Limb (tissue), 2 donors: Measurements from ENCODE around the gene TRMT2A.

ENCODE experiments used
- DNase-seq, 2 donors: peaks; one replicate each; pipeline ENCODE4 v3.0.0-alpha.2; 2016; ENCODE audit errors: extremely low spot score in 2 of 2

Gene TRMT2A

DNA sequence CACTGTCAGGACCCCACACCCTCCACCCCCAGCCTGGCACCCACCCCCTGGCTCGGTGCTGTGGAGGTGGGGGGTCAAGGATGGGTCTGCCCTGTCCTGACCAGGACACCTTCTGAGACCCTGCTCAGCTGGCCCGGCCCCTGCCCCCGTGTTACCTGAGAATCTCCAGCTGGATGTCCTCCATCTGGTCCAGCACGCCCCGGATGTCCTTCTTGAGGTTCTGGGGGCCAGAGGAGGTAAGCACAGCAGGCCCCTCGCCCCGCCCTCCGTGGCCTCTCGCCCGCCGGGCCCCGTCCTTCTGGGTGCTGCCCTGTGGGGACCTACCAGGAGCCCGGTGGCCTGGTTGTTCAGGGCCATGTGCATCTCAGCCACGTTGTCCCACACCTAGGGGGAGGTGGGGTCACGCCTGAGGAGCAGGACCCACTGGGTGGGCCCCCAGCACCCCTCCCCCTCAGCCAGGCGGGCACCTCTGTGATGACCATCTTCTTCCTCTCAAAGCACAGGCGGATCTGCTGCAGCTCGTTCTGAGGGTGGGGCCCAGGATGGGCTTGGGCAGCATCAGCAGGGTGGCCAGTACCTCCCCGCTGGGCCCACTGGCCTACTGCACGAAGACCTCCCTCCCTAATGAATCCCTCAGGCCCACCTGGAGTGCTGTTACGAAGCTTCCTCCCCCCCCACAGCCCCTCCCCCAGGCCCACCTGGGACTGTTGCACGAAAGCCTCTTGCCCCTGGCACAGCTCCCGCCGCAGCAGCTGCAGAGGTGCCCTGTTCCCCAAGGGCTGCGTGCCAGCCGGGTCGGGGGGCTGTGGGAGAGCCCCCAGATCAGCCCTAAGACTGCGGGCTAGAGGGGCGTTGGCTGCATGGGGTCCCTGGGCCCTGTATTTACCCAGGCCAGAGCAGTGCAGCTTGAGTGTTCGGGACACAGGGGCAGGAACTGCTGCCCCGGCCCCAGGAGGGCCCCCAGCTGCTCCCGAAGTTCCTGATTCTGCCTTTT lies 32.5 kb upstream of the TRMT2A start:
- no peak for DNase-seq

DNA sequence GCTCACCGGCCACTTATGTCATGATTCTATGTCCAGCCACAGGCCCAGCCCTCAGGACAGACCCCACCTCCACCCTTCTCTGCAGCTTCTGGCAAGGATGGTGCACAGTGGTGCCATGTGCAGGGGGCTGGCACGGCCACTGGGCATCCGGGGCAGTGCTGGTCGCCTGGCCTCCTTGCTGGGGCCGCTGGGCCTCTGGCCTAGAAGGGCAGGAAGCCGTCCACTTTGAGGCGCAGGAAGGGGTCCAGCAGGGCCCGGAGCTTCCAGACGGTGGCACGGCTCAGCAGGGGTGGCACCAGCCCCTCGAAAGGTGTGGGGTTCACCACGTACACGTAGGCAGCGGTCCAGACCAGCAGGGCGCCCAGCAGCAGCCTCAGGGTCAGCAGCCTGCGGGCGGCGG lies 31.4 kb upstream of the TRMT2A start:
- DNase-seq, result no peak

- DNase-seq, result no peak
Observed at GRCh38 chr22:20147237-20147988, 30.4 kb upstream of the TRMT2A start.

- DNase-seq, result no peak
Observed at GRCh38 chr22:20146777-20147176, 29.8 kb upstream of the TRMT2A start.

- no peak for DNase-seq
Observed at GRCh38 chr22:20145832-20146223, 28.8 kb upstream of the TRMT2A start.

- DNase-seq, result no peak
Observed at GRCh38 chr22:20145206-20145831, 28.3 kb upstream of the TRMT2A start.

DNA sequence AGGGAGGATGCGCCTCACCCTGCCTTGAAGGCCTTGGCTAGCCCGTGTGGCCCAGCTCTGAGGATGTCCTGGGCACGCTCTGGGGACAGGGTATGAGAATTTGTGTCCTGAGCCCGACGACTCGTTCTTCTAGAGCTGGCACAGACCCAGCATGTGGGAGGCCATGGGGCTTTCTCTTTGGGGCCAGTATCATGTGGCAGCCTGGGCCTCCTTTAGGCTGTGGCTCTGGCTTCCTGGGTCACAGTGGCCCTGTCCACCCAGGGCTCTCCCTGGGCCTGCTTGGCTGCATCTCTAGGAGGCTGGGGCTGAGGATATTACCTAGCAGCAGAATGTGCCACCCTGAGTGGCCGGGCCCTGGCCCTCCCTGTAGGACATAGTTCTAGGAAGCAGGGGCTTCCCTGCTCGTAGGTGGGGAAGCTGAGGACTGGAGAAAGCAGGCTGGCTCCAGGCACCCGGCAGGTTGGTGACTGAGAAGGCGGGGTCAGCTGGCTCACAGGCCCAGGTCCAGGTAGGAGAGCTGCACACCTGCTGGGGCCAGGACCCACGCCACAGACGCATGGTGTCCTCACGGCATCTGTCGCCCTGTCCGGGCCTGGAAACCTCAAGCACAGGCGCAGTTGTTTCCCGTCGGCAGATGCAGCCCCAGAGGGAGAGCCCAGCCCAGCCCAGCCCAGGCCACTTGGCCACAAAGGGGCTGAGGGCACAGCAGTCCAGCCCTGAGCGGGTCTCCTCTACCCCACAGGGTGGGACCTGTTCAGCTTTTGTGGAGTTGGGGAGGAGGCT lies 27.0 kb upstream of the TRMT2A start:
- DNase-seq, result no peak

GRCh38 chr22:20142711-20143621 lies 25.9 kb upstream of the TRMT2A start:
- no peak for DNase-seq

- no peak for DNase-seq
Observed at GRCh38 chr22:20141186-20142077, 24.4 kb upstream of the TRMT2A start.

DNA sequence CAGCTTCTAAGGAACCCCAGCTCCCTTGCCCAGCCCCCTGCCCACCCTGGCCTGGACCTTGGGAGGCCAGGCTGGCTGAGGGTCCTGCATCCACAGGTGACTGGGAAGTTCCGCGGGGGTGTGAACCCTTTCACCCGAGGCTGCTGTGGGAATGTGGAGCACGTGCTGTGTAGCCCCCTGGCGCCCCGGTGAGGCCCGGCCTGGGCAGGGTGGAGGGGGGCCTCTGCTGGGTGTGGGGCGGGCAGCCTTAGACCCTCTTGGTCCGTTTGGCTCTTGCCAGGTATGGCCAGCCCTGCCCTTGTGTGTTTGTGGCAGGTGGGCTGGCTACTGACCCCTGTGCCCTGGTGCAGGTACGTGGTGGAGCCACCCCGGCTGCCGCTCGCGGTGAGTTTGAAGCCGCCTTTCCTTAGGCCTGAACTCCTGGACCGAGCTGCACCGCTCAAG lies 23.5 kb upstream of the TRMT2A start:
- DNase-seq, result no peak

DNA sequence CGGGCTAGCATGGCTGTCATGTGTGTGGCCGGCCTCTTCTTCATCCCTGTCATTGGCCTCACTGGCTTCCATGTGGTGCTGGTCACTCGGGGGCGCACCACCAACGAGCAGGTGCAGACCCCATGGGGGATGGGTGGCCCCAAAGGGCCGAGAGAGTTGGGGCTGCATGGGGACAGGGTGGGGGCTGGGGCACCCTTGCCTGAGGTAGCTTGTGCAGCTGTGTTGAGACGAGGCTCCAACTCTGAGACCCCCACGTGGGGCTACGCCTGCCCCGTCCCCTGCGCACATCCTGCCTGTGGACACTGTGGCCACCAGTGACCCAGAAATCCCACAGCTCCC lies 23.1 kb upstream of the TRMT2A start:
- DNase-seq, result no peak

- DNase-seq, result no peak
Observed at GRCh38 chr22:20139391-20140106, 22.5 kb upstream of the TRMT2A start.

- no peak for DNase-seq
Observed at GRCh38 chr22:20138868-20139267, 21.8 kb upstream of the TRMT2A start.

GRCh38 chr22:20138417-20138738 lies 21.4 kb upstream of the TRMT2A start:
- no peak for DNase-seq

GRCh38 chr22:20137671-20138416 lies 20.8 kb upstream of the TRMT2A start:
- no peak for DNase-seq

DNA sequence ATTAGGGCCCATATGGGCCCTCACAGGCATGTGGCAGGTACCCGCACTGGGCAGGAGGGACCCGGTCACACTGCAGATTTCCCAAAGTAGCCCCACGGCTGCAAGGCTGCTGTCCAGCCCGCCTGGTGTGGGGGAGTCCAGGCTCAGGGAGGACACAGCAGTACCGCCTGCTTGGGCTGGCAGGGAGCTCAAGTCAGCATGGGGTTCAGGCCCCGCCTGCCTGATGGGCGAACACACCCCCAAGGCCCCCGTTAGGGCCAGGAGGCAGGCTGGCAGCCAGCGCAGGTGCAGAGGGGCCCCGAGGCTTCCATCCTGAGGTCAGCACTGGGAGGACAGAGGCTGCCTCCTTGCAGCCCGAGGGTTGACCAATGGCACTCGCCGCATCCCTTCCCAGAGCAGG lies 20.1 kb upstream of the TRMT2A start:
- no peak for DNase-seq

- no peak for DNase-seq
Observed at GRCh38 chr22:20136603-20136873, 19.5 kb upstream of the TRMT2A start.
